Aorta (tissue), 5 donors: ENCODE results near the gene KCNH3. TPM values are rescaled to one million over a fixed set of nuclear protein-coding genes. Genes with fewer than 3 reads are reported as not detected.

ENCODE experiments used
- ATAC-seq: fragments of 200-7000 bp; cut with Tn5 transposase; one replicate; pipeline ENCODE4 v1.9.1; 2022; ENCODE audit warnings: moderate library complexity; ENCODE audit not compliant: low FRiP score
- DNase-seq, 2 donors: peaks; one replicate each; pipeline ENCODE4 v3.0.0-alpha.2; 2020
- H3K27ac ChIP-seq, 2 donors: one replicate each; pipeline ENCODE4 v1.5.1; 2013; ENCODE audit warnings: low read length in 2 of 2, mild to moderate bottlenecking in 2 of 2, moderate library complexity in 2 of 2, control low read depth in 1 of 2, inconsistent platforms in 1 of 2, low read depth in 1 of 2
- H3K27me3 ChIP-seq, 2 donors: one replicate each; pipeline ENCODE4 v1.6.1; 2013; ENCODE audit warnings: control low read depth in 1 of 2, low read length in 1 of 2, mild to moderate bottlenecking in 1 of 2, moderate library complexity in 1 of 2; ENCODE audit not compliant: insufficient read depth in 2 of 2, control insufficient read depth in 1 of 2
- H3K36me3 ChIP-seq, 2 donors: one replicate each; pipeline ENCODE4 v1.6.1; 2013; ENCODE audit warnings: control low read depth in 1 of 2, low read length in 1 of 2, mild to moderate bottlenecking in 1 of 2; ENCODE audit not compliant: insufficient read depth in 2 of 2, control insufficient read depth in 1 of 2
- H3K4me1 ChIP-seq, 2 donors: one replicate each; pipeline ENCODE4 v1.6.1; 2013; ENCODE audit warnings: low read length in 2 of 2, control low read depth in 1 of 2, mild to moderate bottlenecking in 1 of 2, moderate library complexity in 1 of 2; ENCODE audit not compliant: insufficient read depth in 2 of 2, control insufficient read depth in 1 of 2
- H3K4me3 ChIP-seq, 2 donors: one replicate each; pipeline ENCODE4 v1.5.1; 2013; ENCODE audit warnings: low read length in 2 of 2, control low read depth in 1 of 2, mild to moderate bottlenecking in 1 of 2
- H3K9me3 ChIP-seq: one replicate; pipeline ENCODE4 v1.6.1; 2013; ENCODE audit warnings: mild to moderate bottlenecking, low read length; ENCODE audit not compliant: control insufficient read depth
- WGBS, 2 donors: extraction: QIAGEN DNeasy Blood & Tissue Kit; methylation state at CpG; one replicate each; pipeline ENCODE4 v1.1.7; 2013; 5-methylcytosine and 5-hydroxymethylcytosine counted together
- intact Hi-C, 2 donors: fragments of 100-400 bp; cut with DNase I; formaldehyde crosslinking; loops; one replicate each; pipeline versions ENCODE4 v1.14.2 to v1.15.0; 2022
- polyA plus RNA-seq, 2 donors: library from polyadenylated mRNA; stranded (reverse); fragments of 200-250 nt; gene quantifications; one replicate each; pipeline ENCODE4 v1.2.3, GENCODE V29; 2013
- total RNA-seq, 2 donors: library from RNA; stranded (reverse); fragmentation: NEBNext Ultra II Directional; extraction: Animal tissue kit (Norgen Biotek cat#: 25700); gene quantifications; one replicate each; pipeline ENCODE4 v1.2.1, GENCODE V29; 2021
- donor health status: healthy with polysubstance abuse.
- donor health status: Bipolar disorder and iron deficiency.
- donor health status: DM: no; HTN: no; CAD: no.
- donor health status: DM: no; HTN: no; CAD: no.
- donor health status: DM: yes; HTN: yes; CAD: no.

The KCNH3 gene
- total and polyA plus RNA-seq, 4 donors: 0.10 to 1.7 (median 0.90) TPM

- Histone ChIP-seq H3K27me3 (no peaks in the 10 kb centered on the region), H3K9me3 (no peaks in the 10 kb centered on the region), H3K4me1 (peaks cover 0 to 4% of the 10 kb centered on the region in 2 donors), H3K36me3 (peaks cover 0 to 1% of the 10 kb centered on the region in 2 donors), H3K27ac (no peak overlapping the region), H3K4me3 (peak overlapping the region; percentile 72 to 73)
- 1% methylated on average over 19 of the region's 19 CpGs for WGBS, 2 donors
- DNase-seq (no peak), ATAC-seq (peak; percentile 50)
- intact Hi-C loops: no loop called here
Measured at GRCh38 chr12:49568442-49569162, 29.8 kb downstream of the KCNH3 start.

GRCh38 chr12:49577589-49578315 is 38.9 kb downstream of the KCNH3 start:
- 70 to 74% methylated on average over 9 of the region's 9 CpGs for WGBS, 2 donors
- no peak overlapping the region for H3K27ac ChIP-seq
- H3K4me3 ChIP-seq: no peak overlapping the region
- H3K36me3 ChIP-seq: no peaks in the 10 kb centered on the region
- no peaks in the 10 kb centered on the region for H3K27me3 ChIP-seq
- intact Hi-C loops: no loop called here
- ATAC-seq: no peak
- DNase-seq: no peak
- H3K4me1 ChIP-seq: no peaks in the 10 kb centered on the region
- no peaks in the 10 kb centered on the region for H3K9me3 ChIP-seq

- no peak overlapping the region for H3K27ac ChIP-seq
- H3K36me3 ChIP-seq: no peaks in the 10 kb centered on the region
- intact Hi-C loops: no loop called here
- no peaks in the 10 kb centered on the region for H3K9me3 ChIP-seq
- H3K4me1 ChIP-seq: no peaks in the 10 kb centered on the region
- 84 to 91% methylated on average over 13 of the region's 13 CpGs for WGBS, 2 donors
- DNase-seq: no peak
- ATAC-seq: no peak
- no peak overlapping the region for H3K4me3 ChIP-seq
- no peaks in the 10 kb centered on the region for H3K27me3 ChIP-seq
Measured at GRCh38 chr12:49578471-49579112, 39.8 kb downstream of the KCNH3 start.

GRCh38 chr12:49580572-49581535 is 42.0 kb downstream of the KCNH3 start:
- no peaks in the 10 kb centered on the region for H3K27me3 ChIP-seq
- H3K4me3 ChIP-seq: no peak overlapping the region
- no peak overlapping the region for H3K27ac ChIP-seq
- ATAC-seq: peak; percentile 62
- 27 to 31% methylated on average over 8 of the region's 8 CpGs for WGBS, 2 donors
- intact Hi-C loops: no loop called here
- H3K36me3 ChIP-seq: no peaks in the 10 kb centered on the region
- no peaks in the 10 kb centered on the region for H3K9me3 ChIP-seq
- DNase-seq: peak; percentile 75 to 84
- no peaks in the 10 kb centered on the region for H3K4me1 ChIP-seq

GRCh38 chr12:49582201-49582600 is 43.4 kb downstream of the KCNH3 start:
- Histone ChIP-seq H3K4me1 (no peaks in the 10 kb centered on the region), H3K36me3 (no peaks in the 10 kb centered on the region), H3K9me3 (no peaks in the 10 kb centered on the region), H3K4me3 (no peak overlapping the region), H3K27ac (no peak overlapping the region), H3K27me3 (no peaks in the 10 kb centered on the region)
- ATAC-seq (no peak), DNase-seq (no peak)
- intact Hi-C loops: no loop called here
- WGBS, 2 donors: 45 to 51% methylated on average over 1 of the region's 1 CpG

GRCh38 chr12:49582850-49583249 is 44.0 kb downstream of the KCNH3 start:
- WGBS, 2 donors: 11 to 13% methylated on average over 4 of the region's 4 CpGs
- ATAC-seq (no peak), DNase-seq (no peak)
- no peaks in the 10 kb centered on the region for H3K27me3 ChIP-seq
- H3K4me3 ChIP-seq: no peak overlapping the region
- no peaks in the 10 kb centered on the region for H3K36me3 ChIP-seq
- H3K9me3 ChIP-seq: no peaks in the 10 kb centered on the region
- intact Hi-C loops: no loop called here
- no peak overlapping the region for H3K27ac ChIP-seq
- H3K4me1 ChIP-seq: no peaks in the 10 kb centered on the region

- 58 to 60% methylated on average over 13 of the region's 13 CpGs for WGBS, 2 donors
- Histone ChIP-seq H3K36me3 (no peaks in the 10 kb centered on the region), H3K4me1 (no peaks in the 10 kb centered on the region), H3K27me3 (no peaks in the 10 kb centered on the region), H3K27ac (no peak overlapping the region), H3K4me3 (no peak overlapping the region), H3K9me3 (no peaks in the 10 kb centered on the region)
- ATAC-seq: no peak
- intact Hi-C loops: no loop called here
- DNase-seq: no peak
Measured at GRCh38 chr12:49583366-49584094, 44.7 kb downstream of the KCNH3 start.

- DNase-seq (no peak), ATAC-seq (no peak)
- intact Hi-C loops: no loop called here
- no peaks in the 10 kb centered on the region for H3K36me3 ChIP-seq
- H3K4me1 ChIP-seq: no peaks in the 10 kb centered on the region
- WGBS, 2 donors: 83 to 87% methylated on average over 7 of the region's 7 CpGs
- no peaks in the 10 kb centered on the region for H3K27me3 ChIP-seq
- no peak overlapping the region for H3K4me3 ChIP-seq
- H3K9me3 ChIP-seq: no peaks in the 10 kb centered on the region
- no peak overlapping the region for H3K27ac ChIP-seq
Measured at GRCh38 chr12:49584591-49584990, 45.8 kb downstream of the KCNH3 start.
